H1 (cell line): ENCODE measurements around the gene ANKRD40. TPM values are rescaled to one million over a fixed set of nuclear protein-coding genes. Genes with fewer than 3 reads are reported as not detected.

ENCODE experiments used
- CTCF ChIA-PET: fragments of 300-600 bp; sonication (Branson Sonifier 250); formaldehyde crosslinking; loops from one replicate; lab custom pipeline; 2021; ENCODE audit not compliant: partially characterized antibody; lab: Charles Lee
- POLR2A ChIA-PET: fragments of 300-600 bp; sonication (Branson Sonifier 250); formaldehyde crosslinking; loops from one replicate; lab custom pipeline; 2021; ENCODE audit warnings: inconsistent platforms; ENCODE audit not compliant: partially characterized antibody; lab: Charles Lee
- DNase-seq, 2 experiments: peaks; one replicate each; pipeline versions ENCODE4 v3.0.0 to v3.0.0-alpha.2; 2010 to 2022; ENCODE audit warnings: low spot score in 2 of 2, low read depth in 1 of 2, mixed read lengths in 1 of 2
- FAIRE-seq: peaks from 2 replicates; lab custom pipeline; 2011; peaks lifted over from hg19 to GRCh38; lab: Jason Lieb, UNC
- H2AFZ ChIP-seq: 2 replicates; pipeline ENCODE4 v1.8.1; 2012; ENCODE audit warnings: low read length, inconsistent platforms
- H2AK5ac ChIP-seq: 2 replicates; pipeline ENCODE4 v1.6.1; 2013; ENCODE audit warnings: low read depth, low read length
- H2BK120ac ChIP-seq: replicated peaks from 2 replicates; pipeline ENCODE3; 2013; ENCODE audit warnings: low read depth, low read length, inconsistent platforms
- H2BK12ac ChIP-seq: 2 replicates; pipeline ENCODE4 v1.6.1; 2013; ENCODE audit warnings: low read depth, low read length
- H2BK15ac ChIP-seq: 2 replicates; pipeline ENCODE4 v1.6.1; 2013; ENCODE audit warnings: low read length
- H2BK20ac ChIP-seq: 2 replicates; pipeline ENCODE4 v1.6.1; 2013; ENCODE audit warnings: low read length
- H2BK5ac ChIP-seq: 2 replicates; pipeline ENCODE4 v1.6.1; 2013; ENCODE audit warnings: low read depth, low read length
- H3K14ac ChIP-seq: 2 replicates; pipeline ENCODE4 v1.6.1; 2013; ENCODE audit warnings: inconsistent platforms; ENCODE audit not compliant: insufficient read length
- H3K18ac ChIP-seq: 2 replicates; pipeline ENCODE4 v1.6.1; 2013; ENCODE audit warnings: low read length; ENCODE audit errors: extremely low read depth
- H3K23ac ChIP-seq: 2 replicates; pipeline ENCODE4 v1.6.1; 2013; ENCODE audit warnings: inconsistent platforms; ENCODE audit not compliant: insufficient read length
- H3K23me2 ChIP-seq: 2 replicates; pipeline ENCODE4 v1.6.1; 2013; ENCODE audit warnings: low read depth, low read length
- H3K27ac ChIP-seq: 2 replicates; pipeline ENCODE4 v1.6.1; 2011; ENCODE audit warnings: low read depth, low read length, inconsistent platforms
- H3K27me3 ChIP-seq, 4 experiments: replicated peaks in 1 of 4; 1 replicate in 1 of 4; 2 replicates in 3 of 4; pipeline versions ENCODE4 v1.6.1 to v1.8.1; 2011 to 2013; ENCODE audit warnings: low read length in 3 of 4, mild to moderate bottlenecking in 3 of 4, inconsistent platforms in 2 of 4, mixed read lengths in 2 of 4, moderate library complexity in 1 of 4; ENCODE audit not compliant: control insufficient read depth in 3 of 4, insufficient read depth in 3 of 4; ENCODE audit errors: extremely low read depth in 1 of 4
- H3K36me3 ChIP-seq, 4 experiments: 2 replicates each; pipeline versions ENCODE4 v1.6.1 to v1.8.1; 2011 to 2013; ENCODE audit warnings: mild to moderate bottlenecking in 4 of 4, low read length in 3 of 4, moderate library complexity in 2 of 4, control low read depth in 1 of 4, inconsistent platforms in 1 of 4; ENCODE audit not compliant: insufficient read depth in 4 of 4, control insufficient read depth in 2 of 4
- H3K4ac ChIP-seq: replicated peaks from 2 replicates; pipeline ENCODE3; 2013; ENCODE audit warnings: low read length, low read depth, mixed read lengths, inconsistent platforms; ENCODE audit not compliant: insufficient read length
- H3K4me1 ChIP-seq, 4 experiments: replicated peaks in 1 of 4; 1 replicate in 1 of 4; 2 replicates in 3 of 4; pipeline versions ENCODE4 v1.6.1 to v1.8.1; 2011 to 2013; ENCODE audit warnings: low read length in 3 of 4, inconsistent platforms in 2 of 4, mixed read lengths in 1 of 4; ENCODE audit not compliant: insufficient read depth in 4 of 4, control insufficient read depth in 3 of 4
- H3K4me2 ChIP-seq, 2 experiments: 2 replicates each; pipeline versions ENCODE4 v1.6.1 to v1.8.1; 2011 to 2013; ENCODE audit warnings: low read depth in 2 of 2, low read length in 2 of 2, control low read depth in 1 of 2, inconsistent platforms in 1 of 2, mild to moderate bottlenecking in 1 of 2; ENCODE audit not compliant: insufficient read depth in 1 of 2
- H3K4me3 ChIP-seq, 4 experiments: fragments of 200-600, 300-600 bp in 1 of 4; sonication (generic), shearing (Covaris generic), sonication (Bioruptor Twin) in 1 of 4; 2 replicates each; pipeline versions ENCODE4 v1.5.1 to v1.8.1; 2011 to 2016; ENCODE audit warnings: low read length in 4 of 4, low read depth in 3 of 4, control low read depth in 2 of 4, inconsistent platforms in 2 of 4, mild to moderate bottlenecking in 2 of 4, mixed read lengths in 1 of 4, moderate library complexity in 1 of 4; ENCODE audit not compliant: insufficient read depth in 2 of 4; ENCODE audit errors: extremely low read depth in 1 of 4
- H3K56ac ChIP-seq: replicated peaks from 2 replicates; pipeline ENCODE3; 2013; ENCODE audit warnings: low read depth, mild to moderate bottlenecking, mixed read lengths, low read length, inconsistent platforms; ENCODE audit not compliant: insufficient read length
- H3K79me1 ChIP-seq: 2 replicates; pipeline ENCODE4 v1.6.1; 2013; ENCODE audit warnings: low read depth, low read length, control low read depth
- H3K79me2 ChIP-seq, 2 experiments: 2 replicates each; pipeline versions ENCODE4 v1.6.1 to v1.8.1; 2012 to 2013; ENCODE audit warnings: low read length in 2 of 2, mild to moderate bottlenecking in 2 of 2, inconsistent platforms in 1 of 2; ENCODE audit not compliant: insufficient read depth in 2 of 2, control insufficient read depth in 1 of 2
- H3K9ac ChIP-seq, 4 experiments: replicated peaks in 1 of 4; 1 replicate in 1 of 4; 2 replicates in 3 of 4; pipeline versions ENCODE4 v1.6.1 to v1.8.1; 2011 to 2013; ENCODE audit warnings: low read depth in 3 of 4, low read length in 3 of 4, control low read depth in 2 of 4, mild to moderate bottlenecking in 2 of 4, moderate library complexity in 2 of 4, inconsistent platforms in 1 of 4; ENCODE audit errors: extremely low read depth in 1 of 4
- H3K9me3 ChIP-seq, 2 experiments: 2 replicates each; pipeline versions ENCODE4 v1.6.1 to v1.8.1; 2012 to 2013; ENCODE audit warnings: mild to moderate bottlenecking in 2 of 2, moderate library complexity in 2 of 2, control low read depth in 1 of 2, inconsistent platforms in 1 of 2, low read depth in 1 of 2, low read length in 1 of 2, mixed read lengths in 1 of 2; ENCODE audit not compliant: insufficient read depth in 2 of 2
- H4K20me1 ChIP-seq, 2 experiments: replicated peaks in 1 of 2; 2 replicates each; pipeline versions ENCODE3 to v1.8.1; 2011 to 2013; ENCODE audit warnings: inconsistent platforms in 2 of 2, low read length in 2 of 2, mild to moderate bottlenecking in 1 of 2; ENCODE audit not compliant: insufficient read depth in 2 of 2, control insufficient read depth in 1 of 2
- H4K5ac ChIP-seq: 2 replicates; pipeline ENCODE4 v1.6.1; 2013; ENCODE audit warnings: low read length, low read depth, mixed read lengths, inconsistent platforms; ENCODE audit not compliant: insufficient read length
- H4K8ac ChIP-seq: 2 replicates; pipeline ENCODE4 v1.8.0; 2013; ENCODE audit warnings: mild to moderate bottlenecking, moderate library complexity, low read length, inconsistent platforms; ENCODE audit not compliant: insufficient read depth; ENCODE audit errors: extremely low read depth
- H4K91ac ChIP-seq: replicated peaks from 2 replicates; pipeline ENCODE3; 2013; ENCODE audit warnings: low read length, mixed read lengths, inconsistent platforms; ENCODE audit not compliant: insufficient read length
- ASH2L ChIP-seq: fragments of 200-600, 300-600 bp; sonication (generic); IDR thresholded peaks from one replicate; pipeline ENCODE4 v1.7.1; 2017; ENCODE audit warnings: low read length
- CHD2 ChIP-seq: IDR thresholded peaks from 2 replicates; pipeline ENCODE4 v1.6.1; 2012; ENCODE audit warnings: low read length, improper control_type of control experiment
- CREB1 ChIP-seq: IDR thresholded peaks from 2 replicates; pipeline ENCODE4 v1.6.1; 2012; ENCODE audit warnings: inconsistent platforms
- CTBP2 ChIP-seq: IDR thresholded peaks from 2 replicates; pipeline ENCODE4 v1.7.0; 2011; ENCODE audit warnings: borderline replicate concordance, mild to moderate bottlenecking, moderate library complexity, mixed read lengths, low read length; ENCODE audit not compliant: insufficient read depth, insufficient read length
- EP300 ChIP-seq, 2 experiments: IDR thresholded peaks; 1 replicate in 1 of 2; 2 replicates in 1 of 2; pipeline ENCODE4 v1.6.1; 2011 to 2012; ENCODE audit warnings: low read depth in 2 of 2, low read length in 2 of 2, mild to moderate bottlenecking in 2 of 2, borderline replicate concordance in 1 of 2, inconsistent platforms in 1 of 2, moderate library complexity in 1 of 2
- SIN3A ChIP-seq, 2 experiments: IDR thresholded peaks in 1 of 2; conservative IDR thresholded peaks in 1 of 2; 2 replicates each; pipeline ENCODE4 v1.6.1; 2011 to 2012; ENCODE audit warnings: low read length in 2 of 2, improper control_type of control experiment in 1 of 2, low read depth in 1 of 2, mild to moderate bottlenecking in 1 of 2
- SIRT6 ChIP-seq: IDR thresholded peaks from one replicate; pipeline ENCODE4 v1.7.1; 2012; ENCODE audit warnings: low read length, inconsistent platforms
- TAF1 ChIP-seq: IDR thresholded peaks from 2 replicates; pipeline ENCODE4 v1.6.1; 2011; ENCODE audit warnings: mild to moderate bottlenecking, low read depth, low read length
- TCF12 ChIP-seq: IDR thresholded peaks from 2 replicates; pipeline ENCODE4 v1.6.1; 2011; ENCODE audit warnings: low read depth, mild to moderate bottlenecking, low read length
- TEAD4 ChIP-seq: IDR thresholded peaks from 2 replicates; pipeline ENCODE4 v1.6.1; 2012; ENCODE audit warnings: low read depth, low read length, inconsistent platforms, mixed read lengths
- YY1 ChIP-seq: IDR thresholded peaks from 2 replicates; pipeline ENCODE4 v1.6.1; 2011; ENCODE audit warnings: low read depth, mild to moderate bottlenecking, low read length
- WGBS, 2 experiments: shearing (Covaris generic) in 1 of 2; methylation state at CpG; one replicate each; pipeline versions ENCODE4 v1.1.6 to v1.1.7; 2013 to 2015; ENCODE audit warnings: low lambda C conversion rate in 2 of 2, mixed read lengths in 2 of 2, inconsistent platforms in 1 of 2, low coverage in 1 of 2, missing lambda C conversion rate in 1 of 2; ENCODE audit not compliant: insufficient replicate concordance in 2 of 2, insufficient coverage in 1 of 2, insufficient read length in 1 of 2; ENCODE audit errors: extremely low coverage in 1 of 2, missing lambda C conversion rate in 1 of 2; 5-methylcytosine and 5-hydroxymethylcytosine counted together
- polyA plus RNA-seq, 7 experiments: library from polyadenylated mRNA; depleted of rRNA in 3 of 7; stranded (reverse) in 5 of 7; unstranded in 2 of 7; fragments of >200 nt in 5 of 7; fragments of 200-250 nt in 2 of 7; gene quantifications; 1 replicate in 5 of 7; 2 replicates in 1 of 7; 4 replicates in 1 of 7; pipeline versions ENCODE4 v1.2.1 to v1.2.3, GENCODE V29; 2011 to 2013; ENCODE audit warnings: missing spikeins in 2 of 7, mixed read lengths in 2 of 7
- total RNA-seq: library from RNA; stranded (reverse); fragmentation: NEBNext Ultra II Directional; extraction: Animal tissue kit (Norgen Biotek cat#: 25700); gene quantifications from 2 replicates; pipeline ENCODE4 v1.2.1, GENCODE V29; 2021
- TF ChIP-seq, protein P1 (sequence below): IDR thresholded peaks from 2 replicates; pipeline ENCODE4 v1.6.1; 2012; ENCODE audit warnings: inconsistent platforms

Gene ANKRD40
- total and polyA plus RNA-seq, 2 of the 8 experiments (the other 6 are each of a cell fraction or from before 2014, with no cell fraction given) = 26.1 to 50.1 TPM

DNA sequence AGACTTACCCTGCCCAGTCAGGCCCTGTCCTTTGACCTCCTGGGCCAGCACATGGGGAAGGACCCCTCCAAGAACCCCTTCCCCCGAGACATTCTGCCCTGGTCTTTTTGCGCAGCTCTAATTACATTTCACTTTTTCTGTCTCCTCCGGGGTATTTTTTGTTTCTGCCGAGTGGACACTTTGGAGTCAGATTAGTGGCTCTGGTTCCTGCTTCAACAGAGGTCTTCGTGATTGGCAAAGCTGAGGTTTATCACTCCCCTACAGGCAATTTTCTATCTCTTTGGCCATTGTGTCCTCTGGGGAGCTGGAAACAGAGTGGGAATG, 23.5 kb downstream of the ANKRD40 start:
- no peak overlapping the region for H3K27ac ChIP-seq
- peak overlapping the region; percentile 9; the same call in 1 of the 2 replicates for H2BK5ac ChIP-seq
- H4K5ac ChIP-seq = no peak overlapping the region
- 0 out of 2 replicates have a peak overlapping the region, but pooled peaks have one; percentile 14 for H2AFZ ChIP-seq
- H3K79me2 ChIP-seq = no peaks in the 10 kb centered on the region
- H3K14ac ChIP-seq = no peak overlapping the region
- peaks cover 0 to 13% (median 1%) of the 10 kb centered on the region in 4 experiments; a peak in 3 of 7 replicates for H3K4me1 ChIP-seq
- FAIRE-seq = no peak
- 87% methylated on average over 5 of the region's 5 CpGs; no CpG with 5 or more reads in 1 of the 2 experiments for WGBS, 2 experiments
- no peak overlapping the region for H3K9ac ChIP-seq
- POLR2A ChIA-PET = interaction anchor here (1.0 to 1.6 kb wide), 7 partner anchors 10 to 183 kb away, joined by 3 to 4 read pairs (median 3); partner anchors contain the start of gene LUC7L3
- H3K56ac ChIP-seq = no peak overlapping the region
- DNase-seq = no peak
- H3K4ac ChIP-seq = no peak overlapping the region
- H3K18ac ChIP-seq = no peak overlapping the region
- TF ChIP-seq YY1 = no peak
- no peak for TF ChIP-seq TEAD4
- TF ChIP-seq SIRT6 = no peak
- TF ChIP-seq CHD2 = no peak
- no peak for TF ChIP-seq SIN3A (conservative IDR thresholded peaks at IDR 0.05 in 1 of 2, IDR thresholded peaks at IDR 0.05 in 1 of 2; ENCODE audit: low read depth in 1 of 2, low read length in 2 of 2)
- no peak for TF ChIP-seq CTBP2
- TF ChIP-seq ASH2L = no peak
- TF ChIP-seq TCF12 = no peak
- TF ChIP-seq, protein P1, sequence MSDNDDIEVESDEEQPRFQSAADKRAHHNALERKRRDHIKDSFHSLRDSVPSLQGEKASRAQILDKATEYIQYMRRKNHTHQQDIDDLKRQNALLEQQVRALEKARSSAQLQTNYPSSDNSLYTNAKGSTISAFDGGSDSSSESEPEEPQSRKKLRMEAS = no peak
- TF ChIP-seq TAF1 = no peak
- no peak for TF ChIP-seq CREB1
- TF ChIP-seq EP300 (IDR thresholded peaks at IDR 0.05; ENCODE audit: borderline replicate concordance in 1 of 2, low read depth in 2 of 2, low read length in 2 of 2) = no peak
- H3K9me3 ChIP-seq = no peaks in the 10 kb centered on the region
- no peak overlapping the region for H4K91ac ChIP-seq
- no peak overlapping the region for H3K23ac ChIP-seq
- no peaks in the 10 kb centered on the region for H3K79me1 ChIP-seq
- no peak overlapping the region for H2AK5ac ChIP-seq
- H2BK15ac ChIP-seq = no peak overlapping the region
- CTCF ChIA-PET = interaction anchor here (0.8 to 20.2 kb wide), 18 partner anchors 10 to 321 kb away, joined by 3 to 391 read pairs (median 4); no protein-coding TSS in a partner anchor
- no peak overlapping the region for H3K4me2 ChIP-seq
- no peak overlapping the region for H2BK120ac ChIP-seq
- no peaks in the 10 kb centered on the region for H3K23me2 ChIP-seq
- no peak overlapping the region for H3K4me3 ChIP-seq
- no peak overlapping the region for H2BK12ac ChIP-seq
- no peak overlapping the region for H2BK20ac ChIP-seq
- no peaks in the 10 kb centered on the region for H3K36me3 ChIP-seq
- no peaks in the 10 kb centered on the region for H4K20me1 ChIP-seq
- H3K27me3 ChIP-seq = no peaks in the 10 kb centered on the region
- no peak overlapping the region for H4K8ac ChIP-seq
